ENCODE results near the gene ARGLU1.

GRCh38 chr13:106548064-106548696 is 19.8 kb downstream of the ARGLU1 start:
- no peak for TF ChIP-seq CTCF (IDR thresholded peaks at IDR 0.05)
- no peak for TF ChIP-seq EZH2phosphoT487 (IDR thresholded peaks at IDR 0.05)
- no peak for TF ChIP-seq EZH2 (IDR thresholded peaks at IDR 0.05)

Data from neural progenitor cell (in vitro differentiated cells).